GM23338 (cell line): ENCODE measurements around the gene USP2. TPM values are rescaled to one million over a fixed set of nuclear protein-coding genes. Genes with fewer than 3 reads are reported as not detected.

Experiments used
- ATAC-seq: fragments of 200-7000 bp; cut with Tn5 transposase; 3 replicates; pipeline ENCODE4 v1.9.1; 2020
- DNase-seq: peaks from one replicate; pipeline ENCODE4 v3.0.0-alpha.2; 2015; ENCODE audit warnings: low spot score
- H2AFZ ChIP-seq: fragments of 200-600 bp; sonication (generic); 2 replicates; pipeline ENCODE4 v1.8.0; 2016; ENCODE audit warnings: antibody characterized with exemption, mild to moderate bottlenecking, moderate library complexity
- H3F3A ChIP-seq: fragments of 200-600 bp; sonication (generic); replicated peaks from 2 replicates; pipeline ENCODE4 v1.8.0; 2017; ENCODE audit warnings: antibody characterized with exemption, mixed run types, low read depth
- H3K27ac ChIP-seq: fragments of 200-600 bp; sonication (generic); 2 replicates; pipeline ENCODE4 v1.6.1; 2016; ENCODE audit warnings: low read depth
- H3K27me3 ChIP-seq: fragments of 200-600 bp; sonication (generic); 2 replicates; pipeline ENCODE4 v1.8.0; 2016; ENCODE audit warnings: mild to moderate bottlenecking, mixed run types, moderate library complexity; ENCODE audit not compliant: insufficient read depth
- H3K36me3 ChIP-seq: fragments of 200-600 bp; sonication (generic); 2 replicates; pipeline ENCODE4 v1.8.0; 2016; ENCODE audit warnings: mild to moderate bottlenecking; ENCODE audit not compliant: insufficient read depth
- H3K4me1 ChIP-seq: fragments of 200-600 bp; sonication (generic); 2 replicates; pipeline ENCODE4 v1.8.0; 2016; ENCODE audit warnings: mild to moderate bottlenecking, moderate library complexity; ENCODE audit not compliant: insufficient read depth
- H3K4me2 ChIP-seq: fragments of 200-600 bp; sonication (generic); 2 replicates; pipeline ENCODE4 v1.7.1; 2017; ENCODE audit warnings: mixed run types
- H3K4me3 ChIP-seq: fragments of 200-600 bp; sonication (generic); 2 replicates; pipeline ENCODE4 v1.6.1; 2016; ENCODE audit warnings: mixed run types
- H3K79me2 ChIP-seq: fragments of 200-600 bp; sonication (generic); replicated peaks from 2 replicates; pipeline ENCODE4 v1.8.0; 2017; ENCODE audit warnings: mild to moderate bottlenecking; ENCODE audit not compliant: insufficient read depth
- H3K9me2 ChIP-seq: fragments of 200-600 bp; sonication (generic); 2 replicates; pipeline ENCODE4 v1.8.0; 2017; ENCODE audit not compliant: insufficient read depth
- H4K20me1 ChIP-seq: fragments of 200-600 bp; sonication (generic); replicated peaks from 2 replicates; pipeline ENCODE4 v1.8.0; 2017; ENCODE audit warnings: mild to moderate bottlenecking; ENCODE audit not compliant: insufficient read depth
- H3K27ac Mint-ChIP-seq: 2 replicates; pipeline ENCODE4 v1.8.0; 2020; ENCODE audit warnings: inconsistent platforms, mild to moderate bottlenecking, moderate library complexity, mixed read lengths
- H3K27me3 Mint-ChIP-seq: 3 replicates; pipeline ENCODE4 v1.8.0; 2022; ENCODE audit warnings: low read depth, mild to moderate bottlenecking, moderate library complexity, mixed read lengths, inconsistent platforms; ENCODE audit not compliant: insufficient read depth, poor library complexity
- H3K36me3 Mint-ChIP-seq: 3 replicates; pipeline ENCODE4 v1.8.0; 2021; ENCODE audit warnings: low read depth, mild to moderate bottlenecking, inconsistent platforms, moderate library complexity, mixed read lengths
- H3K4me1 Mint-ChIP-seq: 3 replicates; pipeline ENCODE4 v1.8.0; 2020; ENCODE audit warnings: mild to moderate bottlenecking, inconsistent platforms, mixed read lengths
- H3K4me3 Mint-ChIP-seq: 3 replicates; pipeline ENCODE4 v1.8.0; 2021; ENCODE audit warnings: moderate library complexity, mild to moderate bottlenecking, inconsistent platforms, mixed read lengths
- H3K9me3 Mint-ChIP-seq: 3 replicates; pipeline ENCODE4 v1.8.0; 2020; ENCODE audit warnings: moderate library complexity, mild to moderate bottlenecking, inconsistent platforms, mixed read lengths
- CREB1 ChIP-seq: fragments of 250-450 bp; sonication (Bioruptor Pico); IDR thresholded peaks from 2 replicates; pipeline ENCODE4 v1.5.0; 2020; ENCODE audit warnings: low read depth, mild to moderate bottlenecking, moderate library complexity
- EZH2 ChIP-seq: fragments of 200-600 bp; sonication (generic); IDR thresholded peaks from one replicate; pipeline ENCODE4 v1.8.0; 2017; ENCODE audit warnings: antibody characterized with exemption, mild to moderate bottlenecking, low read depth; ENCODE audit not compliant: unreplicated experiment
- EZH2phosphoT487 ChIP-seq: fragments of 200-600 bp; sonication (generic); IDR thresholded peaks from one replicate; pipeline ENCODE4 v1.8.1; 2018; ENCODE audit warnings: antibody characterized with exemption; ENCODE audit not compliant: unreplicated experiment
- JUNB ChIP-seq: IDR thresholded peaks from one replicate; pipeline ENCODE4 v1.6.1; 2016; ENCODE audit warnings: antibody characterized with exemption; ENCODE audit not compliant: unreplicated experiment
- NANOG ChIP-seq: IDR thresholded peaks from 2 replicates; pipeline ENCODE4 v1.6.1; 2016; ENCODE audit warnings: antibody characterized with exemption, borderline replicate concordance
- POLR2AphosphoS5 ChIP-seq: IDR thresholded peaks from 2 replicates; pipeline ENCODE4 v1.6.1; 2016; ENCODE audit warnings: antibody characterized with exemption, low read depth
- STAT1 ChIP-seq: IDR thresholded peaks from one replicate; pipeline ENCODE4 v1.6.1; 2016; ENCODE audit warnings: antibody characterized with exemption; ENCODE audit not compliant: unreplicated experiment
- ZNF114 ChIP-seq: fragments of 250-450 bp; sonication (Bioruptor Pico); IDR thresholded peaks from 2 replicates; pipeline ENCODE4 v1.5.0; 2020; ENCODE audit warnings: mild to moderate bottlenecking, moderate library complexity
- ZNF331 ChIP-seq: fragments of 250-450 bp; sonication (Bioruptor Pico); IDR thresholded peaks from 2 replicates; pipeline ENCODE4 v1.5.0; 2020; ENCODE audit warnings: low read depth, mild to moderate bottlenecking, moderate library complexity
- polyA plus RNA-seq: library from polyadenylated mRNA; unstranded; fragments of >200 nt; fragmentation: Nextera tagmentation; extraction: Ambion mirVana; gene quantifications from 2 replicates; pipeline ENCODE4 v1.2.1, GENCODE V29; 2016
- total RNA-seq: library from RNA; depleted of rRNA; stranded (reverse); fragments of >200 nt; shearing (Covaris generic); gene quantifications from 2 replicates; pipeline ENCODE4 v1.2.3, GENCODE V29; 2014
- TF ChIP-seq, protein P1 (sequence below): IDR thresholded peaks from 2 replicates; pipeline ENCODE4 v1.6.1; 2016; ENCODE audit warnings: antibody characterized with exemption
- TF ChIP-seq, protein P2 (sequence below): IDR thresholded peaks from one replicate; pipeline ENCODE4 v1.6.1; 2018; ENCODE audit warnings: antibody characterized with exemption; ENCODE audit not compliant: unreplicated experiment
- TF ChIP-seq, protein P3 (sequence below), 2 experiments: fragments of 200-600 bp in 1 of 2; sonication (generic) in 1 of 2; conservative IDR thresholded peaks; 2 replicates each; pipeline versions ENCODE4 v1.5.1 to v1.6.1; 2016 to 2017; ENCODE audit warnings: antibody characterized with exemption in 2 of 2, low read depth in 2 of 2, mild to moderate bottlenecking in 2 of 2, moderate library complexity in 1 of 2

The USP2 gene
- total and polyA plus RNA-seq, 2 experiments from 2014 or later, result 4.9 to 5.0 TPM

DNA sequence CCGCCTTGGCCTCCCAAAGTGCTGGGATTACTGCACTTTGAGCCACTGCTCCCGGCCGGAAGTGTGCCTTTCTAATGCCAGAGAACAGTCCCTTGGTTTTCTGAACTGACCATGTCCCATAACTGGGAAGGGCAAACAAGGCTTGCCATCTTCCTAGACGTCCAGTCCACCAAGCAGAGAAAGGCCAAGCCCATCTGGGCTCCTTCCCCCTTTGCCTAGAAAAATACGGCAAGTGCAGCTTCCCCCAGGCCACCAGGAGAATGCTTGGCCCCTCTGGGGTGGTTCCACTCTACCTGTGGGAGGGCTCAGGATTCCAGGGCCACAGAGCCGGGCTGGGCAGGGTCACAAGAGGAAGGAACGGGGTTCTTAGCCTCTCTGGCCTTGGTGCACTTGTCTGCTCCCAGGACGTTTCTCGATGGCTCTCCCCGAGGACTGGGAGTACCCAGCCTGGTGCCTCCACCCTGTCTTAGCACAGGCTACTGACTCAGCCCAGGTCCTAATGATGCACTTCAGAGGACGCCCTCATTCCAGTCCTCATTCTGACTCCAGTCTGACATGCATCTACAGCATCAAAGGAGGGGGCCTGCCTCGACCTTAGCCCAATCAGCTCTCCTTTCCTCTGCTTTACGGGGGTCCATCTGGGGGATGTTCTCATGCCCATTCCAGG, 1.2 kb downstream of the USP2 start (continued):
- TF ChIP-seq, protein P1, sequence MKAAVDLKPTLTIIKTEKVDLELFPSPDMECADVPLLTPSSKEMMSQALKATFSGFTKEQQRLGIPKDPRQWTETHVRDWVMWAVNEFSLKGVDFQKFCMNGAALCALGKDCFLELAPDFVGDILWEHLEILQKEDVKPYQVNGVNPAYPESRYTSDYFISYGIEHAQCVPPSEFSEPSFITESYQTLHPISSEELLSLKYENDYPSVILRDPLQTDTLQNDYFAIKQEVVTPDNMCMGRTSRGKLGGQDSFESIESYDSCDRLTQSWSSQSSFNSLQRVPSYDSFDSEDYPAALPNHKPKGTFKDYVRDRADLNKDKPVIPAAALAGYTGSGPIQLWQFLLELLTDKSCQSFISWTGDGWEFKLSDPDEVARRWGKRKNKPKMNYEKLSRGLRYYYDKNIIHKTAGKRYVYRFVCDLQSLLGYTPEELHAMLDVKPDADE, result no peak
- TF ChIP-seq EZH2 (no peak), JUNB (no peak), EZH2phosphoT487 (no peak), ZNF114 (CRISPR knock-in tag) (no peak), ZNF331 (CRISPR knock-in tag) (no peak), NANOG (no peak), STAT1 (no peak), CREB1 (CRISPR knock-in tag) (no peak), POLR2AphosphoS5 (no peak)
- TF ChIP-seq, protein P2, sequence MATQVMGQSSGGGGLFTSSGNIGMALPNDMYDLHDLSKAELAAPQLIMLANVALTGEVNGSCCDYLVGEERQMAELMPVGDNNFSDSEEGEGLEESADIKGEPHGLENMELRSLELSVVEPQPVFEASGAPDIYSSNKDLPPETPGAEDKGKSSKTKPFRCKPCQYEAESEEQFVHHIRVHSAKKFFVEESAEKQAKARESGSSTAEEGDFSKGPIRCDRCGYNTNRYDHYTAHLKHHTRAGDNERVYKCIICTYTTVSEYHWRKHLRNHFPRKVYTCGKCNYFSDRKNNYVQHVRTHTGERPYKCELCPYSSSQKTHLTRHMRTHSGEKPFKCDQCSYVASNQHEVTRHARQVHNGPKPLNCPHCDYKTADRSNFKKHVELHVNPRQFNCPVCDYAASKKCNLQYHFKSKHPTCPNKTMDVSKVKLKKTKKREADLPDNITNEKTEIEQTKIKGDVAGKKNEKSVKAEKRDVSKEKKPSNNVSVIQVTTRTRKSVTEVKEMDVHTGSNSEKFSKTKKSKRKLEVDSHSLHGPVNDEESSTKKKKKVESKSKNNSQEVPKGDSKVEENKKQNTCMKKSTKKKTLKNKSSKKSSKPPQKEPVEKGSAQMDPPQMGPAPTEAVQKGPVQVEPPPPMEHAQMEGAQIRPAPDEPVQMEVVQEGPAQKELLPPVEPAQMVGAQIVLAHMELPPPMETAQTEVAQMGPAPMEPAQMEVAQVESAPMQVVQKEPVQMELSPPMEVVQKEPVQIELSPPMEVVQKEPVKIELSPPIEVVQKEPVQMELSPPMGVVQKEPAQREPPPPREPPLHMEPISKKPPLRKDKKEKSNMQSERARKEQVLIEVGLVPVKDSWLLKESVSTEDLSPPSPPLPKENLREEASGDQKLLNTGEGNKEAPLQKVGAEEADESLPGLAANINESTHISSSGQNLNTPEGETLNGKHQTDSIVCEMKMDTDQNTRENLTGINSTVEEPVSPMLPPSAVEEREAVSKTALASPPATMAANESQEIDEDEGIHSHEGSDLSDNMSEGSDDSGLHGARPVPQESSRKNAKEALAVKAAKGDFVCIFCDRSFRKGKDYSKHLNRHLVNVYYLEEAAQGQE, result no peak

DNA sequence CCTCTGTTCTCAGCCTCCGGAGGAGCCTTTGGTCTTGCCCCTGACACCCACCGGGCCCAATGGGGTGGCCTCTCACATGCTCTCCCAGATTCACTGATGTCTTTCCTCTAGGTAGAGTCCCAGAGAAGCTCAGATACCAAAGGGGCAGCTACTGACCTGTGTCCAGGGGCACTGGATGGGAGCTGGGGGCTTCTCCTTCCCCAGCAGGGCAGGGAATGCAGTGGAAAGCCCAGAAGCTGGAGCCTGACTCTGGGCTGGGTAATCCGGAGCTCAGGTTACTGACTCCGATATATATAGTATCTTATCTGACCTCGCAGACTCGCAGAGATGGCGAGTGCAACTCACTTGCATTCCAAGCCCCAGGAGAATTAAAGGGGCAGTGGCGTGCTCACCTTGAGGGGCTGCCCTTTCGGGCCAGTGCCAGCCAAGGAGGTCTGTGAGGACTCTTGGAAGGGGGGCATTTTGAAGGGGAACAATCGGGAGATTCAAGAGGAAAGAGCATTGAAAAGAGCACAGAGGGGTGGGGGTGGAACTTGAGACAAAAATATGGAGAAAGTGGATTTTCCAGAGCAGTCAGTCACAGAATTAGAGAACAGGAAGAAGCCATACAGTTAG, 2.5 kb downstream of the USP2 start:
- Histone ChIP-seq H3K79me2 (no peaks in the 10 kb centered on the region), H4K20me1 (no peaks in the 10 kb centered on the region), H3K36me3 (no peaks in the 10 kb centered on the region), H3K27ac (no peak overlapping the region), H3K4me2 (peak overlapping the region; percentile 50; the same call in 1 of the 2 replicates), H3K4me1 (peaks cover 51% of the 10 kb centered on the region), H3K4me3 (no peak overlapping the region), H2AFZ (no peak overlapping the region), H3K9me2 (no peaks in the 10 kb centered on the region), H3F3A (peaks cover 10% of the 10 kb centered on the region; the same call in 1 of the 2 replicates), H3K27me3 (peaks cover 21% of the 10 kb centered on the region)
- ATAC-seq (peak; percentile 0; the same call in 1 of the 3 replicates), DNase-seq (peak; percentile 43)
- peaks cover 53% of the 10 kb centered on the region for H3K4me1 Mint-ChIP-seq
- no peak overlapping the region for H3K27ac Mint-ChIP-seq
- H3K4me3 Mint-ChIP-seq, result no peak overlapping the region; the same call in 2 of the 3 replicates
- H3K27me3 Mint-ChIP-seq, result peaks cover 32% of the 10 kb centered on the region
- no peaks in the 10 kb centered on the region for H3K9me3 Mint-ChIP-seq
- no peaks in the 10 kb centered on the region for H3K36me3 Mint-ChIP-seq
- TF ChIP-seq, protein P3, sequence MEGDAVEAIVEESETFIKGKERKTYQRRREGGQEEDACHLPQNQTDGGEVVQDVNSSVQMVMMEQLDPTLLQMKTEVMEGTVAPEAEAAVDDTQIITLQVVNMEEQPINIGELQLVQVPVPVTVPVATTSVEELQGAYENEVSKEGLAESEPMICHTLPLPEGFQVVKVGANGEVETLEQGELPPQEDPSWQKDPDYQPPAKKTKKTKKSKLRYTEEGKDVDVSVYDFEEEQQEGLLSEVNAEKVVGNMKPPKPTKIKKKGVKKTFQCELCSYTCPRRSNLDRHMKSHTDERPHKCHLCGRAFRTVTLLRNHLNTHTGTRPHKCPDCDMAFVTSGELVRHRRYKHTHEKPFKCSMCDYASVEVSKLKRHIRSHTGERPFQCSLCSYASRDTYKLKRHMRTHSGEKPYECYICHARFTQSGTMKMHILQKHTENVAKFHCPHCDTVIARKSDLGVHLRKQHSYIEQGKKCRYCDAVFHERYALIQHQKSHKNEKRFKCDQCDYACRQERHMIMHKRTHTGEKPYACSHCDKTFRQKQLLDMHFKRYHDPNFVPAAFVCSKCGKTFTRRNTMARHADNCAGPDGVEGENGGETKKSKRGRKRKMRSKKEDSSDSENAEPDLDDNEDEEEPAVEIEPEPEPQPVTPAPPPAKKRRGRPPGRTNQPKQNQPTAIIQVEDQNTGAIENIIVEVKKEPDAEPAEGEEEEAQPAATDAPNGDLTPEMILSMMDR (conservative IDR thresholded peaks at IDR 0.05; ENCODE audit: low read depth in 2 of 2), result no peak
- TF ChIP-seq NANOG, result no peak
- TF ChIP-seq, protein P1, result no peak
- no peak for TF ChIP-seq EZH2
- TF ChIP-seq POLR2AphosphoS5, result no peak
- TF ChIP-seq ZNF331 (CRISPR knock-in tag), result no peak
- no peak for TF ChIP-seq CREB1 (CRISPR knock-in tag)
- no peak for TF ChIP-seq JUNB
- TF ChIP-seq, protein P2, result no peak
